Hepatocyte (in vitro differentiated cells): Measurements from ENCODE around the gene CRISP1.

Experiments used
- CTCF ChIP-seq: fragments of 200-600 bp; sonication (generic); IDR thresholded peaks from 2 replicates; pipeline ENCODE4 v1.5.1; 2016; ENCODE audit warnings: antibody characterized with exemption, mild to moderate bottlenecking; ENCODE audit not compliant: poor library complexity
- EZH2 ChIP-seq: fragments of 200-600 bp; sonication (generic); IDR thresholded peaks from 2 replicates; pipeline ENCODE4 v1.6.1; 2016; ENCODE audit warnings: antibody characterized with exemption, mild to moderate bottlenecking, borderline replicate concordance
- EZH2phosphoT487 ChIP-seq: fragments of 200-600 bp; sonication (generic); IDR thresholded peaks from one replicate; pipeline ENCODE4 v1.6.1; 2018; ENCODE audit warnings: antibody characterized with exemption, mild to moderate bottlenecking, low read depth, moderate library complexity; ENCODE audit not compliant: unreplicated experiment, severe bottlenecking

DNA sequence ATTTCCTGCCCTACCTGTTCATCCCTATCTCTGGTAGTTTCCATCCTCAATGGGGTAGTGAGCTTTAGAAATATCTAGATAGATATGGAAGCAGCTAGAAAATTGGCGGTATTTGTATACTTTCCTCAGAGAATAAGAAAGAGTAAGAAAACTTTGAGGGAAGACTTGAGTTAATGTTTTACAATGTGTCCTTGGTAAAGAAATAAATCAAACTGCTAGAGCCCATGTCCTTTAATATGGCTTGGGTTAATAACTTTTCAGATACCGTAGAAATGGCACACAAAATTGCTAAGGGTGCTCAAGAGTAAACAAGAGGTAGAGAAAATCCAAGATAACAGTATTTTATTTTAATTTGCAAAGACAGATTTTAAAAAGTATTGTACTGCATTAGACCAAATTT lies 51.2 kb downstream of the CRISP1 start:
- TF ChIP-seq EZH2 (no peak), CTCF (no peak), EZH2phosphoT487 (no peak)
